ENCODE data around the gene UBAP1L.
"Not testable (repeated sequence)": the region's sequence is repeated elsewhere in the genome, so short reads cannot be mapped to it uniquely, and the experiment has no call there.

The UBAP1L gene

GRCh38 chr15:65099801-65100200 is 15.2 kb downstream of the UBAP1L start:
- DNase-seq = not testable (repeated sequence)

DNA sequence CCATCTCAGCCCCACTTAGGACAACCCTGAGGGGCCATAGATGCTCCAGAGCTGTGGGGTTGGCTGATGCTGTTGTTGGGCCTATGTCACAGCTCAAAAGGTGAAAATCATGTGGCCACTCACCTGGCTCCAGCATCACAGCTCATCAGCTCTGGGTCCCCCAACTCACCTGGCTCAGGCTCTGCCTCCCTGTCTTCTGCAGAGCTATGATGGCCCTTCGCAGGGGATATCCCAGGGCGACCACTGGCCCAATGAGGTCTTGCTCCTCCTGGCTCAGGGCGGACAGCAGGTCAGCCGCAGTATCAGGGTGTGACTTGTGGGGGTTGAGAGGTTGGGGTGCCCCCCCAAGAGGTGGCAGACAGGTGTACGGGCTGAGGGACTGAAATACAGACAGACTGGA is 15.7 kb downstream of the UBAP1L start:
- DNase-seq = no peak

GRCh38 chr15:65097651-65098263 is 17.2 kb downstream of the UBAP1L start:
- no peak for DNase-seq

DNA sequence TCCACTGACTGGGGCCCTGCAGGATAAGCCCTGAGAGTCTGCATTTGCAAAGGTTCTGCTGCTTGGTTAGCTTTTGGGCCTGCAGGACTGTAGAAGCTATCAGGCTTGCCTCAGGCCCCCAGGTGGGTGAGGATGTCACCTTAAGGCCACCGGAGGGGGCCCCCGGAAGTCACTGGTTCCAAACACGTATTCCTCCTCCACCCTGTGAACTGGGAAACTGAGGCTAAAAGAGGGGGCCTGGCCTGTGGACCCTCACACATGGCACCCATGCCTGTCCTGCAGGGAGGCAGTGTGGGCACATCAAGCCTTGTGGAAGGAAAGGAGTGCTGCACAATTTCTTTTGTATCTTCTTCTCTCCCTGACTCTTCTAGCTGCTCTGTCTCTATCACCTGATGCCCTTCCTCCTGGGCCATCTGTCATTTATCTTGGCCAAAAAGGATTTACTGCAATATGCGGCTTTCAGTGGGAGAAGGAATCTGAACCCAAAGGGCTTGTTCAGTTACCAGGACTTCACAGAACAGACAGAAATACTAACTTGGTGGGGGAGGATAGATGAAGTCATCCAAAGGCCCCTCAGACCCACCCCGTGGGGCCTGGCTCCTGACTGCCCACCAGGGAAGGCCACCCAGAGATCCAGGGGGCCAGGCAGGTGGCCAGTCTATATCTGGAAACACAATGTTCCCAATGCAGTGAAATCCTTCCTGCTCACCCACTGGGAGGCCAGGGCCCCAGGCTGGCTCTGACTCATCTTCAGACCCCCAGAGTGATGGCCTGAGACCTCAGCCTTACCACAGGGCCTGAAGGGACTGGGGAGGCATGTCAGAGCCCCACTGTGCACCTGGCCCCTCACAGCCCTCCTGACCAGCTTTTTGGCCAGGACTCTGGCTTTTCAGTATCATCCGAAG is 18.3 kb downstream of the UBAP1L start:
- no peak for DNase-seq

DNA sequence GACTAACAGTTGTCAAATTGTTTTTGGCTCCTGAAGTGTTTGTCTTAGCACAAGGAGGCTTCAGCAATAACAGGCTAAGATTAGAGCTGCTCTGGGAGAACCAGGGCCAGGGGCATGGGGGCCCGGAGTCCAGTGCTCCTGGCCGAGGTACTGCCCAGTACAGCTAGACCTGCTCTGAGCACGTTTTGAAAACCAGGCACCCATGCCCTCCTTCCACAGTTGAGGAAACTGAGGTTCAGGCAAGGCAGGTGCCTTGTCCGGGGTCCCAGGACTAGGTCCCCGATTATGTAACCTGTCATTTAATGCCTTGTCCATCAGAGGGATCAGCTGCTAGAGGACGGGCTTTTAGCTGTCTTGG is 19.3 kb downstream of the UBAP1L start:
- no peak for DNase-seq

DNA sequence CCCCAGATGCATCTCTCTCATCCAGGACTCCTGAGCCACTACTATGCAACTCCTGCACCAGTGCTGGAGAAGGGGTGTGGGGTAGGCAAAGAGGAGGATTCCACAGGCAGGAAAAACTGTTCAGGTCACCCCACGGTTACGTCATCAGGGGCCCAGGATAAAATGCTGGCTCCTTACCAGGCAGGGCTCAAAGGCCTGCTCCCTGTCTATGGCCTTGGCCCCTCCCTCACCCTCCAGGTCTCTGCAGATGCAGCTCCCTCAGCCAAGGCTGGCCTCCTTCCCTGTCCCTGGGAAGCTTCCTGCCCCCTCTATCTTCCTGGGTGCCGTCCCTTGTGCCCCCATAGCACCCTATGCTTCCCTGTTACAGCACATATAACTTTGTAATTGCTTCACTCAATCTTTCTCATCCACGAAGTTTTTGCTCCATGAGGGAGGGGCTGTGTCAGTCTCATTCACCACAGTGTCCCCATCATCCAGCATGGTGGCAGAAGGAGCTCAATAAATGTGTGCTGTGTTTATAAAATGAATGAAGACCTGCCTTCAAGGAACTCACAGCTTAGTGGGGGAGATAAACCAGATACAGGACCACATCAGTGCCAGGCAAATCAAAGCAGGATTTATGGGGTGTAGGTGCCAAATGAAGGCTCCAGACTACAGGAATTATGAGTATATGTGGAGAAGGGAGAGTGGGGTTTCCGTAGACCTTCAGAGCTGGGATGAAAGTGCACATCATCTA is 19.8 kb downstream of the UBAP1L start:
- DNase-seq = no peak

- DNase-seq = no peak
Measured at GRCh38 chr15:65094294-65094995, 20.6 kb downstream of the UBAP1L start.

DNA sequence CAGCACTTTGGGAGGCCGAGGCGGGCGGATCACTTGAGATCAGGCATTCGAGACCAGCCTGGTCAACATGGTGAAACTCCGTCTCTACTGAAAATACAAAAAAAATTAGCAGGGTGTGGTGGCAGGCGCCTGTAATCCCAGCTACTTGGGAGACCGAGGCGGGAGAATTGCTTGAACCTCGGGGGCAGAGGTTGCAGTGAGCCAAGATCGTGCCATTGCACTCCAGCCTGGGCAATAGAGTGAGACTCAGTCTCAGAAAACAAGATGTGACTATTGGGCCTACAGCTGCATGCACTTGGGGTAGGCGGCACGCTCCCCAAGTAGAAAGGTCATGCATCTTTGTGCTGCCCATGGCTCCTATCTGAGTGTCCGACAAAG is 21.2 kb downstream of the UBAP1L start:
- DNase-seq = not testable (repeated sequence)

DNA sequence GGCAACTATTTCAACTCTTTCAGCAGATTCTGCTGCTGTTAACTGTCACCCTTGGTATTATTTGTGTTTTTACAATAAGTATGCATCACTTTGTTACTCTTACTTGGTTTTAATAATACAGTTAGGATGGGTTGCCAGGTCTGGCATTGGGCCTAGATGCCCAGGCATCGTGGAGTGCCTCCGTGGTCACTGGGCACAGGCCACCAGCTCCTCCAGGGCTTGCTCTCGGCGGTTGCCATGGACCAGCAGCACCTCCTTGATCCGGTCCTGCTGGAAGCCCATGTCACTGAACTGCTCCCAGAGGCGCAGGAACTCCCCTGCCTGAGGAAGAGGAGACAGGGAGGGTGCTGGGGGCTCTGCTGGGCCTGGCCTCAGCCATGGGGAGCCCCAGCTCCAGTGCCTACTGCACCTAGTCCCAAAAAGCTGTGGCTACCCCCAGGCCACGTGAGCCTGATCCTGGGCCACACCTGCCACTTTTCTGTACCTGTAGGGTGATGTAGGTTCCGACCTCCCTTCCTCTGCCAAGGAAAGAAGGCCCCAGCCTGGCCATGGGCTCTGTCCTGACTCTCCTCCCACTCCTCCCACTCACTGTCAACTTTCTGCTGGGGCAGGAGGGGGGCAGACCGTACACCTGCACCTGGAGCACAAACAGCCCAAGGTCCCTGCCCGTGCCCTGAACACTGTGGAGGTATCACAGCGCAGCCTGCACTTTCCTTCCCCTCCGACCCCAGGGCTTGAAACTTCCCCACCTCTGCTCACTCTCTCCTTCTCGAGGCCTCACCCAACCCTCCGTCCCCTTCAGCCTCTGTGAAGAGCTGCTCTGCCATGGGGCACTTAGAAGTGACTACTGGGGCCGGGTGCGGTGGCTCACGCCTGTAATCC is 21.8 kb downstream of the UBAP1L start:
- DNase-seq = no peak

DNA sequence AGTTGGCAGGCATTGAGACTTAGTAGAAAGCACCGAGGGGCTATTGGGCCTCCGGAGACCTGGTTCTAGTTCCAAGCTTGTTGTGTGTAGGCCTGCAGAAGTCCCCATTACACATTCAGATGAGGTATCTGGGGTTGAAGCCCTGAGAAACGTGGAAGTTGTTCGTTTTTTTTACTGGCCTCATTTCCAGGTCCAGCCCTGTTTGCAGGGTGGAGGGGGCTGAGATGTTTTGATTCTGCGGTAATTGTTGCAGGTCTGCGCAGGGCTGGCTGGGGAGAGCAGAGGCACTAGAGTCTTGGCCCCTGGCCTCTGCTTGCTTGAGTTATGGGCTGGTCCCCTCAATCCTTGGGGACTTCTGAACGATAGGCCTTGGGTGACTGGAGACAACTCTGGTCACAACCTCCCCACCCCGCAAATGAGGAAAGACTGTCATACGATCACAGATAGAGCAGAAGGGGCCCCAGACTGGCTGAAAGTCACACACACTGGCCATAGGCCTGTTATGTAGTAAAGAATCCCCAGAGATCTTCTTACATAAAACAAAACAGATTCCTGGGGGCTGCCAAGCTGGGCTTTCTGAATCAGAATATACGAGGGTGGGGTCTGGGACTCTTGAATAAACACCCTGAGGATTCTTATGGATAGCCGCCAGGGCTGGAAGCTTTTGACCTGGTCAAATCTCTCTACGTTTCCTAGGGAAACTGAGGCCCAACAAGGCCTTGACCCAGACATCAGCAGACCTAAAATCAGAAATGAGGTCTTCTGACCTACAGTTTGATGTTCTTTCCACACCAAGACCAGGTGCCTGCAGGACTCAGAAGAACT is 22.8 kb downstream of the UBAP1L start:
- no peak for DNase-seq

DNA sequence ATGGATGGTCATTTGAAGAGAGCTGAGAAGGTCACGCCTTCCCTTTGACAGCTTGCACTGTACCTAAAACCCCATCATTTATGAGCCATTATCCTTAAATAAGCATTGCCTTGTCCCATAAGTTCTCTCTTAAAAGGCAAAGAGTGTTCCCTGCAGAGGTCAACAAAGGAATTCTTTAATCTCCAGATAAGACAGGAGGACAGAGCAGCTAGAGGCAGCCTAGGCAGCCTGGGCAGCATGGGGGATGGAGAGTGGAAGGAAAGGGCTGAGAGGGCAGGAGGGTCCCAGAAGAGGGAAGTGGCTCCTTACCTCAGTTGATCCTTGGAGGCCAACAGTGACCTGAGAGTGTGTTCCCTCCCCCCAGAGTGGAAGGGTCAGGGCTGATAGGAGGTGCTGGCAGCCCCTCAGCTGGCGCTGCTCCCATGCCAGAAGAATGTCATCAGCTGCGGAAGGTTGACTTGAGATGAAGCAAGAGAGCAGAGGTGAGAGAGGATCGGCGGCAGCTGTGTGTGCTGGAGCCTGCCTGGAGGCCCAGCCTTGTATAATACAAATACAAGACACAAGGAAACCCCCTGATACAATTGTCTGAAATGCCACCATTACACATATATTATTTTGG is 25.7 kb downstream of the UBAP1L start:
- no peak for DNase-seq

- no peak for DNase-seq
Measured at GRCh38 chr15:65088643-65089021, 26.4 kb downstream of the UBAP1L start.

- no peak for DNase-seq
Measured at GRCh38 chr15:65087873-65088642, 26.9 kb downstream of the UBAP1L start.

GRCh38 chr15:65087411-65087810 is 27.6 kb downstream of the UBAP1L start:
- DNase-seq = peak in 2 of 3 experiments; percentile 14 to 24

- no peak for DNase-seq
Measured at GRCh38 chr15:65086680-65087111, 28.3 kb downstream of the UBAP1L start.

DNA sequence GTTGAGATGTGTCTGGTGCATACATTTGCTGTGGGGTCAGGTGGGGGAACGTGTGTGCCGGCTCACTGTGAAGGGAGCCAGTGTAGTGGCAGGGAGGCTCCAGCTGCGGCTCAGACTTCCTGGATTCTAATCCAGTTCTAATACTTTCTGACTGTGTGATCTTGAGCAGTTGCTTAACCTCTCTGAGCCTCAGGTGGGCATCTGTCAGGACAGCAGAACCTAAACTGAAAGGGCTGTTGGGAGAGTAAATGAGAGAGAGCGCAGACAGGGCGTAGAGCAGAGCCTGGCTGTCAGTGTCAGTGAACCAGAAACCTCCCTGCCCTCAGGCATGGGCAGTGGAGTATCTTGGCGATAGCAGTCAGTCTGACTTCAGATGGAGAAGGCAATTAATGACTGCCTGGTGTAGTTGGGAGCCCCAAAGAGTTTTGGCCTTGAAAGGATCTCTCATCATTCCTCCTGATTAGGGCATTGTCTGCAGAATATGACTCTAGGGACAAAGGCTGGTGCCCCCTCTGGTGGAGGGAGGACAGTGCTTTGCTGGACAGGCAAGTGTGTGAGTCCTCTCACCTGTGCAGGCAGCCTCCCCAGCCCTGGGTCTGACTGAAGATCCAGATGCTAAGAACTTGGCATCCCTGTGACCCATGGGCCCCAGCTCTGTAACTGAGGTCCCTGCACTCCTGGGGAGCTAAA is 28.9 kb downstream of the UBAP1L start:
- peak in 2 of 3 experiments; percentile 22 to 50 for DNase-seq

DNA sequence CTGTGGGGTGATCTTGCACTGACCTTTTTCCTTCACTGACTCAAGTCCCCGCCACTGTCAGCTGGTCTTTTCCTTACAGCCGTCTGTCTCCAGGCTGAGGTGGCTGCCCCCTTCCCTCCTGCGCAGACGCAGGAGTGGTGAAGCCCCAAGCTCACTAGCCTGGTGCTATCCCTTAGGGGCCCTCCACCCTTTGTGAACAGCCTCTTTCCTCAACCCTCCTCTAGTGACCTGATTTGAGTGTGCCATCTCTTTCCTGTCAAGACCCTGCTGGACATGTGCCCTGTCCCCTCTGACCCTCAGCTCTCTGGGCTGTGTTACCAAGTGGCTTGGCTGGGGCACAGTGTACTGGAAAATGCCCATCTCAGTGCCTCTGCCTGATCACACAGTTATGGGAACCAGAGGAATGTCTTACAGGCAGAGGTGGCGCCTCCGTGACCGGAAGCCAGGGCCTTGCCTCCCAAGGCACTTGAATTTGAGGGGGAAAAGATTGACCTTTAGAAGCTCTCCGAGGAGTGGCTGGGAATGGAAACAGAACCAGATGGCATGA is 29.7 kb downstream of the UBAP1L start:
- no peak for DNase-seq

DNA sequence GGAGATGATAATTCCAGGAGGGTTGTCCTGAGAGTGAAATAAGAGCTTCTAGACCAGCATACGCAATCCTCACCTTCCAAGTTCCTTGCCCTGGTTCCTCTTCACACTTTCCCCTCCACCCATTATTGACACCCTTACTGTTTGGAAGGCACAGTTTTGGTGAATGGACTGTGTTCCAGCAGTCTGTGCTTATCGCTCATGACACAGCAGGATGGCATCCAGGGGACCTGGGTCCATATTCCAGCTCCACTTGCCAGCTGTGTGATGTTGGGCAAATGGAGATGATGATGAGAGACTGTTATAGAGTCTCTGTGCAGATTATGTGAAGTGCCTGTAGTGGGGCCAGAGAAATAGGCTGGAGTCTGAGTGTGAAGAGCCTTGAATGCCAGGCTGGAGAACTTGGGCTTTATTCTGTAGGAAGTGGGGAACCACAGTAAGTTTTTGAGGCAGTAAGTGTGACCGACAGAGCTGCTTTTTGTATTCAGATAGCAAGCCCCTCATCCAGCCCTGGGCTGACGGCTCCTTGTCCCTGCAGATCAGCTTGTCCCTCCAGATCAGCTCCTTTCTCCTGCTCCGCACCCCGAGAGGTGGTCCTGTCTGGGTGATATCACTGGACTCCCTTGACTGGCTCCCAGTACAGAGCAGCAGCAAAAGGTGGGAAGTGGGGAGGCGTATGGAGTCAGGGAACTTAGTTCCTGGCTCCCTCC is 30.3 kb downstream of the UBAP1L start:
- DNase-seq = no peak
